A673 (cell line): ENCODE results near the gene TEX48. TPM values are rescaled to one million over a fixed set of nuclear protein-coding genes. Genes with fewer than 3 reads are reported as not detected.

Source experiments
- BruUV-seq: library from RNA; stranded (reverse); fragments of 400-500 nt; replicated peaks from 2 replicates; lab custom pipeline; 2021; lab: Mats Ljungman, UMichigan
- CTCF ChIA-PET: fragments of 300-600 bp; sonication (Branson Sonifier 250); formaldehyde crosslinking; loops from one replicate; lab custom pipeline; 2022; ENCODE audit warnings: antibody characterized with exemption; lab: Charles Lee
- POLR2A ChIA-PET: fragments of 300-600 bp; sonication (Branson Sonifier 250); formaldehyde crosslinking; loops from one replicate; lab custom pipeline; 2022; ENCODE audit warnings: antibody characterized with exemption; ENCODE audit not compliant: low non-redundant PET; lab: Charles Lee
- DNase-seq: peaks from one replicate; pipeline ENCODE4 v3.0.0-alpha.2; 2015; ENCODE audit warnings: low spot score
- H3K27ac ChIP-seq: fragments of 200-600 bp; sonication (generic); 2 replicates; pipeline ENCODE4 v1.5.1; 2016; ENCODE audit warnings: mixed run types, low read depth, mild to moderate bottlenecking, mixed read lengths, antibody characterized with exemption, low read length; ENCODE audit not compliant: poor library complexity, severe bottlenecking
- H3K27me3 ChIP-seq: fragments of 200-600 bp; sonication (generic); replicated peaks from 2 replicates; pipeline ENCODE4 v1.6.1; 2017; ENCODE audit warnings: mixed run types, low read depth, mild to moderate bottlenecking, mixed read lengths, antibody characterized with exemption, low read length; ENCODE audit not compliant: insufficient read depth, poor library complexity
- H3K36me3 ChIP-seq: fragments of 200-600 bp; sonication (generic); 2 replicates; pipeline ENCODE4 v1.6.1; 2016; ENCODE audit warnings: mixed run types, mild to moderate bottlenecking, mixed read lengths, antibody characterized with exemption, low read length; ENCODE audit not compliant: insufficient read depth, poor library complexity, severe bottlenecking
- H3K4me1 ChIP-seq: fragments of 200-600 bp; sonication (generic); 2 replicates; pipeline ENCODE4 v1.6.1; 2017; ENCODE audit warnings: mixed run types, mild to moderate bottlenecking, mixed read lengths, antibody characterized with exemption, low read length; ENCODE audit not compliant: insufficient read depth, poor library complexity, severe bottlenecking
- H3K4me3 ChIP-seq: fragments of 200-600 bp; sonication (generic); 2 replicates; pipeline ENCODE4 v1.5.1; 2016; ENCODE audit warnings: low read depth, mixed run types, mild to moderate bottlenecking, mixed read lengths, low read length; ENCODE audit not compliant: poor library complexity, severe bottlenecking
- H3K9me3 ChIP-seq: fragments of 200-600 bp; sonication (generic); 2 replicates; pipeline ENCODE4 v1.6.1; 2016; ENCODE audit warnings: mixed run types, low read depth, mild to moderate bottlenecking, mixed read lengths, antibody characterized with exemption, low read length; ENCODE audit not compliant: poor library complexity, severe bottlenecking
- EZH2 ChIP-seq: fragments of 200-600 bp; sonication (generic); IDR thresholded peaks from 2 replicates; pipeline ENCODE4 v1.6.1; 2017; ENCODE audit warnings: borderline replicate concordance, low read depth, mild to moderate bottlenecking, mixed read lengths, antibody characterized with exemption, low read length; ENCODE audit not compliant: poor library complexity, severe bottlenecking
- intact Hi-C: fragments of 100-400 bp; cut with micrococcal nuclease; formaldehyde crosslinking; loops from one replicate; pipeline ENCODE4 v1.10.0; 2022; ENCODE audit not compliant: unreplicated experiment
- total RNA-seq: library from RNA; stranded (reverse); gene quantifications from 2 replicates; pipeline ENCODE4 v1.2.3, GENCODE V29; 2021
- TF ChIP-seq, protein P1 (sequence below): fragments of 300-800, 200-600 bp; sonication (generic); conservative IDR thresholded peaks from 2 replicates; pipeline ENCODE4 v1.5.1; 2017; ENCODE audit warnings: low read depth, mild to moderate bottlenecking, antibody characterized with exemption, low read length, moderate library complexity, mixed read lengths

The TEX48 gene
- total RNA-seq, 1 experiment from 2014 or later: not detected

DNA sequence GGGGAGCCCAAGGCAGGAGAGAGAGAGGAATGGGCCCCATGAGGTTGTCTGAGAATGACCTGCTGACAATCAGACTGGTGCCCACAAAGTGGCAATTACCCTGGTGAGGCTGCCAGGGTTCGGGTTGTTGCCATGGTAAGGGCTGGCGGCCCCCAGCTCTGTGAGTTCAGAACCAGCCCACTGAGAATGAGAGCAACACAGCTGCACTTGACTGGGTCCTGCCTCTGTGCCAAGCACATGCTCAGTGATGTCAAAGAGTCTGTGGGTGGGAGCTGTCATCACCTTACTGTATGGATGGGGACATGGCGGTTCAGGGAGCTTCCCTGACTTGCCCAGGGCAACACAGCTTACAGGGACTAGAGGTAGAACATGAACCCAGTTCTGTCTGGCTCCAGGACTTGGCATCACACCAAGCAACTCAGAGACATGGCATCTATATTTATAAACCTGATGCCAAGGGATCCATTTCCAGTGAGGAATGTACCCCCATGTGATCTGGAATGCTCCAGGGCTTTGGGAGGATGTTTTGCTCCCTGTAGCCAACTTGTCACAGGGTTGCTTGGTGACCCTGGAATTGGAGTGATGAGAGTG is 38.2 kb upstream of the TEX48 start:
- Histone ChIP-seq H3K27ac (no peak overlapping the region), H3K4me1 (peaks cover 4% of the 10 kb centered on the region), H3K27me3 (no peaks in the 10 kb centered on the region), H3K9me3 (no peaks in the 10 kb centered on the region), H3K4me3 (no peak overlapping the region), H3K36me3 (no peaks in the 10 kb centered on the region)
- intact Hi-C loops: no loop called here
- ChIA-PET CTCF (no interaction called here), POLR2A (no interaction called here)
- no peak for DNase-seq
- BruUV-seq: no TSS peak
- no peak for TF ChIP-seq EZH2
- TF ChIP-seq, protein P1, sequence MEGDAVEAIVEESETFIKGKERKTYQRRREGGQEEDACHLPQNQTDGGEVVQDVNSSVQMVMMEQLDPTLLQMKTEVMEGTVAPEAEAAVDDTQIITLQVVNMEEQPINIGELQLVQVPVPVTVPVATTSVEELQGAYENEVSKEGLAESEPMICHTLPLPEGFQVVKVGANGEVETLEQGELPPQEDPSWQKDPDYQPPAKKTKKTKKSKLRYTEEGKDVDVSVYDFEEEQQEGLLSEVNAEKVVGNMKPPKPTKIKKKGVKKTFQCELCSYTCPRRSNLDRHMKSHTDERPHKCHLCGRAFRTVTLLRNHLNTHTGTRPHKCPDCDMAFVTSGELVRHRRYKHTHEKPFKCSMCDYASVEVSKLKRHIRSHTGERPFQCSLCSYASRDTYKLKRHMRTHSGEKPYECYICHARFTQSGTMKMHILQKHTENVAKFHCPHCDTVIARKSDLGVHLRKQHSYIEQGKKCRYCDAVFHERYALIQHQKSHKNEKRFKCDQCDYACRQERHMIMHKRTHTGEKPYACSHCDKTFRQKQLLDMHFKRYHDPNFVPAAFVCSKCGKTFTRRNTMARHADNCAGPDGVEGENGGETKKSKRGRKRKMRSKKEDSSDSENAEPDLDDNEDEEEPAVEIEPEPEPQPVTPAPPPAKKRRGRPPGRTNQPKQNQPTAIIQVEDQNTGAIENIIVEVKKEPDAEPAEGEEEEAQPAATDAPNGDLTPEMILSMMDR: no peak

GRCh38 chr9:114719290-114719689 is 37.3 kb upstream of the TEX48 start:
- ChIA-PET POLR2A (no interaction called here), CTCF (no interaction called here)
- H3K27me3 ChIP-seq: no peaks in the 10 kb centered on the region
- intact Hi-C loops: no loop called here
- H3K4me1 ChIP-seq: peaks cover 4% of the 10 kb centered on the region
- no peak for DNase-seq
- no peaks in the 10 kb centered on the region for H3K9me3 ChIP-seq
- H3K27ac ChIP-seq: no peak overlapping the region
- TF ChIP-seq EZH2: no peak
- TF ChIP-seq, protein P1: no peak
- no peak overlapping the region for H3K4me3 ChIP-seq
- no peaks in the 10 kb centered on the region for H3K36me3 ChIP-seq
- BruUV-seq: no TSS peak

DNA sequence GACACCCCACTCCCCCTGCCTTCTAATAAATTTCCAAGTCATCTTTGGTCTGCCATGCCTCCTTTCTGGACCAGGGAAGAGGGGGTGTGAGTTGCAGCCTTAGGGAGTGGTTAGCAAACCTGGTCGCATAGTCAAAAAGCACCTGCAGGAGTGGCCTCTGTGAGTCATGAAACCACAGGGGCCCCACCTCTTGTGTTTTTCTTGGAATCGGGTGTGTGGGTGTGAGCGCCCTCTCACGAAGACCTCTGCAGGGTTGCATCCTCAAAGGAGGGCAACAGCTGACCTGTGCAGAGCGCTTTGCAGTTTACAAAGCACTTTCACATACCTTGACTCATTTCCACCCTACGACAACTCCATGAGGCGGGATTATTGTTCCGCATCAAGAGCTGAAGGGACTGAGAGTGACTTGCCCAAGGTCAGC is 36.8 kb upstream of the TEX48 start:
- H3K27ac ChIP-seq: no peak overlapping the region
- H3K4me1 ChIP-seq: peaks cover 4% of the 10 kb centered on the region
- ChIA-PET POLR2A (no interaction called here), CTCF (no interaction called here)
- H3K36me3 ChIP-seq: no peaks in the 10 kb centered on the region
- intact Hi-C loops: no loop called here
- no peak overlapping the region for H3K4me3 ChIP-seq
- no peaks in the 10 kb centered on the region for H3K27me3 ChIP-seq
- H3K9me3 ChIP-seq: no peaks in the 10 kb centered on the region
- DNase-seq: no peak
- no TSS peak for BruUV-seq
- TF ChIP-seq, protein P1: no peak
- TF ChIP-seq EZH2: no peak
